HG02840 (cell line): ENCODE results near the gene TDRD9.

Source experiments
- ATAC-seq: cut with Tn5 transposase; IDR thresholded peaks from one replicate; pipeline ENCODE4 v1.9.1; 2021; ENCODE audit warnings: mild to moderate bottlenecking, moderate library complexity, moderate number of reproducible peaks; ENCODE audit not compliant: unreplicated experiment, low FRiP score

TDRD9 gene

GRCh38 chr14:103891667-103892215, 36.5 kb upstream of the TDRD9 start:
- ATAC-seq = no peak

- no peak for ATAC-seq
Observed at GRCh38 chr14:103892247-103892646, 36.0 kb upstream of the TDRD9 start.

GRCh38 chr14:103894034-103894722, 34.1 kb upstream of the TDRD9 start:
- ATAC-seq = no peak

GRCh38 chr14:103894723-103895059, 33.6 kb upstream of the TDRD9 start:
- no peak for ATAC-seq

GRCh38 chr14:103896578-103896977, 31.7 kb upstream of the TDRD9 start:
- no peak for ATAC-seq

- no peak for ATAC-seq
Observed at GRCh38 chr14:103897075-103897947, 30.9 kb upstream of the TDRD9 start.

- no peak for ATAC-seq
Observed at GRCh38 chr14:103898204-103898603, 30.1 kb upstream of the TDRD9 start.

GRCh38 chr14:103898711-103899110, 29.5 kb upstream of the TDRD9 start:
- no peak for ATAC-seq

- no peak for ATAC-seq
Observed at GRCh38 chr14:103899316-103899715, 28.9 kb upstream of the TDRD9 start.

GRCh38 chr14:103899833-103900232, 28.4 kb upstream of the TDRD9 start:
- ATAC-seq = no peak

- ATAC-seq = no peak
Observed at GRCh38 chr14:103904493-103905107, 23.7 kb upstream of the TDRD9 start.

- no peak for ATAC-seq
Observed at GRCh38 chr14:103905842-103906456, 22.3 kb upstream of the TDRD9 start.

- no peak for ATAC-seq
Observed at GRCh38 chr14:103908580-103908979, 19.7 kb upstream of the TDRD9 start.

- no peak for ATAC-seq
Observed at GRCh38 chr14:103909531-103910261, 18.6 kb upstream of the TDRD9 start.

GRCh38 chr14:103910262-103910935, 17.9 kb upstream of the TDRD9 start:
- ATAC-seq = no peak

GRCh38 chr14:103910984-103911383, 17.3 kb upstream of the TDRD9 start:
- ATAC-seq = no peak

GRCh38 chr14:103915616-103916015, 12.6 kb upstream of the TDRD9 start:
- no peak for ATAC-seq

- no peak for ATAC-seq
Observed at GRCh38 chr14:103916636-103917262, 11.5 kb upstream of the TDRD9 start.
